HepG2 (cell line): ENCODE data around the gene RASSF8.

Source experiments
- CEBPB ChIP-seq: IDR thresholded peaks from 2 replicates; pipeline ENCODE4 v1.6.1; 2011; ENCODE audit warnings: low read depth, low read length, improper control_type of control experiment, borderline replicate concordance
- CENPT ChIP-seq: sonication (generic); formaldehyde crosslinking; IDR thresholded peaks from 2 replicates; pipeline ENCODE4 v1.8.0; 2022; ENCODE audit warnings: low read depth, mild to moderate bottlenecking, moderate library complexity, missing genetic modification reagents
- CTCF ChIP-seq: sonication (generic); formaldehyde crosslinking; IDR thresholded peaks from 2 replicates; pipeline ENCODE4 v1.5.0; 2020; ENCODE audit warnings: mild to moderate bottlenecking, missing genetic modification reagents, moderate library complexity
- HCFC1 ChIP-seq: fragments of 150-350 bp; IDR thresholded peaks from 2 replicates; pipeline ENCODE4 v1.6.1; 2014; ENCODE audit warnings: low read depth, low read length
- KLF13 ChIP-seq: sonication (generic); formaldehyde crosslinking; IDR thresholded peaks from 2 replicates; pipeline ENCODE4 v1.4.0; 2020; ENCODE audit warnings: mild to moderate bottlenecking, missing genetic modification reagents
- SMAD3 ChIP-seq: sonication (generic); formaldehyde crosslinking; IDR thresholded peaks from 2 replicates; pipeline ENCODE4 v1.4.0; 2020; ENCODE audit warnings: missing genetic modification reagents
- SRSF1 ChIP-seq: fragments of 200-400 bp; formaldehyde crosslinking; optimal IDR thresholded peaks from 2 replicates; pipeline ENCODE3; 2017; ENCODE audit warnings: mild to moderate bottlenecking, low read depth, low read length, moderate library complexity
- ZMYM4 ChIP-seq: sonication (generic); formaldehyde crosslinking; IDR thresholded peaks from 2 replicates; pipeline ENCODE4 v1.8.1; 2023; ENCODE audit warnings: mild to moderate bottlenecking, missing genetic modification reagents
- ZNF639 ChIP-seq: conservative IDR thresholded peaks from 2 replicates; pipeline ENCODE4 v1.6.1; 2018; ENCODE audit warnings: missing genetic modification reagents

GRCh38 chr12:26101763-26102162 lies 143.3 kb downstream of the RASSF8 start:
- TF ChIP-seq ZNF639 (no peak), SRSF1 (no peak), CTCF (no peak), HCFC1 (no peak), CENPT (CRISPR knock-in tag) (no peak), SMAD3 (CRISPR knock-in tag) (no peak), CEBPB (no peak), KLF13 (CRISPR knock-in tag) (no peak), ZMYM4 (CRISPR knock-in tag) (no peak)
